ENCODE results near the gene NISCH. TPM values are rescaled to one million over a fixed set of nuclear protein-coding genes. Genes with fewer than 3 reads are reported as not detected.

NISCH gene
- total RNA-seq, 1 experiment from 2014 or later = 60.4 TPM

DNA sequence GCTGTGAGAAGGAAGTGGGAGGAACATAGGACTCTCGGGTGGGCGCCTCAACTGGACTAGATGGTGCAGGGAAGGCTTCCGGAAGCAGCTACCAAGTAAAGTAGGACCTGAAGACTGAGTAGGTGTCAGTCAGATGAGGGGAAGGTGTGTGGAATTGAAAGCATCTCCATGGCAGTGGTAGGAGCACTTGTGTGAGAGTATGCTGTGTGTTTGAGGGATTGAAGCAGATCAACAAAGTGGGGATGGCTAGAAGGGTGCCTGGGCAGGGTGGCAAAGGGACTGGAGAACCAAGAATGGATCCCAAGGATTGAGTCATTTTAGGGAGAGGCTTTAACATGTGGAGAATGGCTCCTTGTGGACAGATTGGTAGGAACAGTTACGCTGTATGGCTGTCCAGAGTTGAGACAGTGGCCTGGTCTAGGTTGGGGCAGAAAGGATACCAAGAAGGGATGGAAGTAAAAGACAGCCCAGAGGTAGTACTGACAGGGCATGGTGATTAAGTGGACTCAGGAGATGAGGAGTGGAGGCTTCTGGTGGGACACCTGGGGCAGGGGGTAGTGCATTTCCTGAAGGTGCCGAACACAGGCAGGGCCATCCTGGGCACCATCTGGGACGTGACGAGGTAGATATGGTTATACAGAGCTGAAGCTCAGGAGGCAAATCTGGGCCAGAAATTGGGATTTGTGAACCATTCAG, 82.5 kb downstream of the NISCH start:
- H3F3A ChIP-seq (ENCODE audit: low read length, unreplicated experiment) = no peaks in the 10 kb centered on the region
- H3K27ac ChIP-seq (ENCODE audit: low read length) = no peak overlapping the region
- H4K20me1 ChIP-seq (ENCODE audit: low read length) = peaks cover 24% of the 10 kb centered on the region
- peak overlapping the region; percentile 92 for H3K9ac ChIP-seq (ENCODE audit: low read length)
- no peaks in the 10 kb centered on the region for H3K9me3 ChIP-seq (ENCODE audit: low read length)
- TF ChIP-seq CTCF (conservative IDR thresholded peaks at IDR 0.05; ENCODE audit: low read depth, low read length) = no peak
- no peak for TF ChIP-seq EZH2phosphoT487 (IDR thresholded peaks at IDR 0.05; ENCODE audit: borderline replicate concordance, low read length)
- no peak for TF ChIP-seq EZH2 (IDR thresholded peaks at IDR 0.05; ENCODE audit: low read length, unreplicated experiment)
- peaks cover 67% of the 10 kb centered on the region for H3K79me2 ChIP-seq (ENCODE audit: low read length)
- peak overlapping the region; percentile 96 for H3K4me2 ChIP-seq (ENCODE audit: low read length)
- peaks cover 18% of the 10 kb centered on the region; the same call in 1 of the 2 replicates for H3K36me3 ChIP-seq (ENCODE audit: low read depth, low read length)
- H3K4me1 ChIP-seq (ENCODE audit: insufficient read depth, low read length) = peaks cover 33% of the 10 kb centered on the region
- no peak for ATAC-seq
- no TSS peak for BruUV-seq (replicated peaks)
- no peak overlapping the region for H2AFZ ChIP-seq (ENCODE audit: low read length)
- H3K9me2 ChIP-seq (replicated peaks; ENCODE audit: low read length) = no peaks in the 10 kb centered on the region
- peak overlapping the region; percentile 90 for H3K4me3 ChIP-seq (ENCODE audit: low read length)
- intact Hi-C loops (cut with micrococcal nuclease) = loop anchor here (10.0 kb wide), 1 partner anchor 147 kb away; the partner anchor contains the start of genes GNL3 and PBRM1
- H3K27me3 ChIP-seq (ENCODE audit: low read length) = no peaks in the 10 kb centered on the region
- DNase-seq = no peak
- ChIA-PET CTCF (interaction anchor here (0.7 kb wide), 1 partner anchor 13 kb away, joined by 4 read pairs; no protein-coding TSS in a partner anchor), POLR2A (ENCODE audit: unreplicated experiment) (no interaction called here)

GRCh38 chr3:52539010-52539653, 83.7 kb downstream of the NISCH start:
- Histone ChIP-seq H3K4me3 (ENCODE audit: low read length) (peak overlapping the region; percentile 8), H3F3A (ENCODE audit: low read length, unreplicated experiment) (no peaks in the 10 kb centered on the region), H3K36me3 (ENCODE audit: low read depth, low read length) (peaks cover 21% of the 10 kb centered on the region; the same call in 1 of the 2 replicates), H3K9ac (ENCODE audit: low read length) (no peak overlapping the region), H2AFZ (ENCODE audit: low read length) (no peak overlapping the region), H4K20me1 (ENCODE audit: low read length) (peaks cover 24% of the 10 kb centered on the region), H3K27me3 (ENCODE audit: low read length) (no peaks in the 10 kb centered on the region), H3K9me3 (ENCODE audit: low read length) (no peaks in the 10 kb centered on the region), H3K9me2 (replicated peaks; ENCODE audit: low read length) (no peaks in the 10 kb centered on the region), H3K4me2 (ENCODE audit: low read length) (peak overlapping the region; percentile 96), H3K4me1 (ENCODE audit: insufficient read depth, low read length) (peaks cover 32% of the 10 kb centered on the region), H3K27ac (ENCODE audit: low read length) (no peak overlapping the region), H3K79me2 (ENCODE audit: low read length) (peaks cover 63% of the 10 kb centered on the region)
- ATAC-seq (no peak), DNase-seq (peak; percentile 31)
- intact Hi-C loops (cut with micrococcal nuclease) = loop anchor here (10.0 kb wide), 1 partner anchor 146 kb away; the partner anchor contains the start of genes GNL3 and PBRM1
- TF ChIP-seq EZH2phosphoT487 (IDR thresholded peaks at IDR 0.05; ENCODE audit: borderline replicate concordance, low read length) (no peak), CTCF (conservative IDR thresholded peaks at IDR 0.05; ENCODE audit: low read depth, low read length) (no peak), EZH2 (IDR thresholded peaks at IDR 0.05; ENCODE audit: low read length, unreplicated experiment) (no peak)
- ChIA-PET POLR2A (ENCODE audit: unreplicated experiment) (no interaction called here), CTCF (no interaction called here)
- BruUV-seq (replicated peaks) = no TSS peak

All from PC-3 (cell line).